ENCODE data around the gene EPB41L5. TPM values are rescaled to one million over a fixed set of nuclear protein-coding genes. Genes with fewer than 3 reads are reported as not detected.

EPB41L5 gene
- total and polyA plus RNA-seq, 9 of the 15 experiments (the other 6 are each of a cell fraction or from before 2014, with no cell fraction given) = 2.3 to 14.1 (median 8.2) TPM

GRCh38 chr2:120155308-120155707 lies 142.4 kb downstream of the EPB41L5 start:
- no peak for FAIRE-seq
- H3K27me3 ChIP-seq (ENCODE audit: control insufficient read depth in 2 of 2, insufficient read depth in 2 of 2, low read length in 2 of 2) = no peaks in the 10 kb centered on the region
- no TSS peak for BruUV-seq (replicated peaks)
- no peaks in the 10 kb centered on the region for H3K36me3 ChIP-seq (ENCODE audit: control insufficient read depth, insufficient read depth, low read length)
- no peaks in the 10 kb centered on the region for H4K20me1 ChIP-seq (replicated peaks; ENCODE audit: control insufficient read depth, insufficient read depth, low read length)
- ChIA-PET CTCF (ENCODE audit: low intra/inter-chr PET ratio) (interaction anchor here (0.7 kb wide), 1 partner anchor 598 kb away, joined by 4 read pairs; no protein-coding TSS in a partner anchor), POLR2A (no interaction called here)
- H3K79me2 ChIP-seq (ENCODE audit: control insufficient read depth, insufficient read depth, low read length) = no peaks in the 10 kb centered on the region
- no peak overlapping the region for H3K9ac ChIP-seq (ENCODE audit: insufficient read depth in 1 of 2, low read depth in 2 of 2, low read length in 2 of 2)
- no peaks in the 10 kb centered on the region for H3K9me3 ChIP-seq (replicated peaks; ENCODE audit: control insufficient read depth, insufficient read depth, low read depth, low read length)
- no peak overlapping the region for H3K27ac ChIP-seq (ENCODE audit: extremely low read depth, low read depth, low read length)
- intact Hi-C loops (cut with micrococcal nuclease) (no loop called here), in situ Hi-C loops (cut with MboI) (no loop called here)
- no peaks in the 10 kb centered on the region for H3K9me1 ChIP-seq (ENCODE audit: control insufficient read depth, insufficient read depth, low read length)
- no peak for DNase-seq (ENCODE audit: extremely low read depth in 1 of 4, low spot score in 3 of 4)
- H3K4me1 ChIP-seq (replicated peaks in 1 of 2; ENCODE audit: control insufficient read depth in 2 of 2, insufficient read depth in 2 of 2, low read length in 2 of 2) = no peaks in the 10 kb centered on the region
- WGBS (ENCODE audit: insufficient coverage, low coverage, missing lambda C conversion rate) = 30% methylated on average over 3 of the region's 3 CpGs
- H2AFZ ChIP-seq (ENCODE audit: low read depth, low read length) = no peak overlapping the region
- no peak overlapping the region for H3K4me3 ChIP-seq
- no peak overlapping the region for H3K4me2 ChIP-seq (ENCODE audit: insufficient read depth, low read length)
- no peak for ATAC-seq
- no peak for TF ChIP-seq ESRRA (IDR thresholded peaks at IDR 0.05; ENCODE audit: borderline replicate concordance, low read depth)
- TF ChIP-seq RFX1 (IDR thresholded peaks at IDR 0.05) = no peak
- no peak for TF ChIP-seq TEAD2 (tag; IDR thresholded peaks at IDR 0.05)
- TF ChIP-seq BRF1 (IDR thresholded peaks at IDR 0.05; ENCODE audit: borderline replicate concordance, extremely low read depth, insufficient read length) = no peak
- TF ChIP-seq ZZZ3 (IDR thresholded peaks at IDR 0.05) = no peak
- no peak for TF ChIP-seq NFYB (IDR thresholded peaks at IDR 0.05; ENCODE audit: extremely low read depth, insufficient read length)
- TF ChIP-seq ZNF282 (CRISPR knock-in tag; IDR thresholded peaks at IDR 0.05) = no peak
- no peak for TF ChIP-seq BHLHE40 (IDR thresholded peaks at IDR 0.05; ENCODE audit: low read length)
- TF ChIP-seq C11orf30 (IDR thresholded peaks at IDR 0.05; ENCODE audit: low read depth) = no peak
- no peak for TF ChIP-seq AFF4 (CRISPR knock-in tag; IDR thresholded peaks at IDR 0.05)
- TF ChIP-seq ZNF518B (CRISPR knock-in tag; IDR thresholded peaks at IDR 0.05) = no peak
- no peak for TF ChIP-seq ZNF175 (CRISPR knock-in tag; IDR thresholded peaks at IDR 0.05; ENCODE audit: low read depth)
- no peak for TF ChIP-seq SNRNP70 (optimal IDR thresholded peaks at IDR 0.05; ENCODE audit: low read depth, low read length)
- no peak for TF ChIP-seq RAD21 (CRISPR knock-in tag; conservative IDR thresholded peaks at IDR 0.05 in 1 of 2, IDR thresholded peaks at IDR 0.05 in 1 of 2)
- no peak for TF ChIP-seq MITF (IDR thresholded peaks at IDR 0.05)
